ENCODE results near the gene WDR37.

DNA sequence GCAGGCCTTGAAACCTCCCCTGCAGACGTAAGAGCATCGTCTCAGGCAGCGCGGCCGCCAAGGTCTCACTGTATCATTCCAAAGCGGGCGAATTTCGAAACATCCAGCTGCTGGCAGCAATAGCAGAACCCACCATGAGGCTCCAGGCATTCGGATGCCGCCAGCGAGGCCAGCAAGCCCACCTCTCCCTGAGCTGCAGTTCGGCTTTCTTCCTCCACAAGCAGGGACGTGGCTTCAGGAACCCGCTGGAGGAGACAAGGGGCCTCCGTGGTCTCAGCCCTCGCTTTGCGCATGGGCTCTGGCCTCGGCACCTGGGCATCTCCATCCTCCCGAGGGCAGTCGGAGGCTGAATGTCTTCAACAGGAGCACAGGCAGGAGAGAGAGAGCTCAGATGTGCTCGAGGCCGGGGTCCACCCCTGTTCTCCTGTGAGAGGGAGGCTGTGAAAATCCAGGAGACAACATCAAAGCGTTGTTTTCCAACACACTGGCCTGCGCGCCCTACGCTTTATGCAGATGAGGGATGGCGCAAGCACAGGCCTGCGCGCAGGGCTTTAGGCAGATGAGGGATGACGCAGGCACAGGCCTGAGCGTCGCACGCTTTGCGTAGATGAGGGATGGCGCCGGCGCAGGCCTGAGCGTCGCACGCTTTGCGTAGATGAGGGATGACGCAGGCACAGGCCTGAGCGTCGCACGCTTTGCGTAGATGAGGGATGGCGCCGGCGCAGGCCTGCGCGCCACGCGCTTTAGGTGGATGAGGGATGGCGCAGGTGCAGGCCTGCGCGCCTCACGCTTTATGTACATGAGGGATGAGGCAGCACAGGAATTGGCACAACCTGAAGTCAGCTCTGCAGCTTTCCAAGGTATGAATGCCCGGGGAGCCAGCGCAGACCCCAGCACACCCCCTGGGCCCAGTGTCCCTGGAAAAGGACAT lies 103.2 kb downstream of the WDR37 start:
- no peak for TF ChIP-seq CTCF (IDR thresholded peaks at IDR 0.05)
- no peak for TF ChIP-seq EZH2 (IDR thresholded peaks at IDR 0.05; ENCODE audit: borderline replicate concordance, insufficient read depth, low read depth, low read length, poor library complexity, severe bottlenecking)

All from B cell (primary cell).